Stimulated activated CD8-positive, alpha-beta memory T cell treated with anti-CD3 and anti-CD28 coated beads, Interleukin-4, amount 100 ng/mL, for 4 hours (primary cell): Measurements from ENCODE around the gene ALPG.
"Not testable (repeated sequence)": the region's sequence is repeated elsewhere in the genome, so short reads cannot be mapped to it uniquely, and the experiment has no call there.

Experiments
- DNase-seq, 2 donors: peaks; one replicate each; pipeline ENCODE4 v3.0.0-alpha.2; 2020; ENCODE audit warnings: low read depth in 2 of 2, low spot score in 1 of 2

Gene ALPG

DNA sequence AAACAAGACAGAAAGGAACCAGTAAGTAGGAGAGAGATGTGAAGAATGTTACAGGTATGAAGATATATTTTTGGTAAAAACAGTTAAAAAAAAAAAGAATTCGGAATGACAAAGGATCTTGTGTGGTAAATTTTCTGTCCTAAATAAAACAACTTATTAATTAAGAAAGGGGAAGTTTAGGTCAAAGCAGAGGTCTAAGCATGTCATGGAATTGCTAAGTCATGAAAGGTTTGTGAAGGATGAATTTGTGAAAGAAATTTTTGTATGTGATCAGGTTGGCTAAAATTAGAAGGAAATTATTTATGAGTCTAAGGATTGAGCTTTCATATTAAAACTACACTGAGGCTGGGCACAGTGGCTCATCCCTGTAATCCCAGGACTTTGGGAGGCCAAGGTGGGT, 11.1 kb upstream of the ALPG start:
- no peak for DNase-seq

DNA sequence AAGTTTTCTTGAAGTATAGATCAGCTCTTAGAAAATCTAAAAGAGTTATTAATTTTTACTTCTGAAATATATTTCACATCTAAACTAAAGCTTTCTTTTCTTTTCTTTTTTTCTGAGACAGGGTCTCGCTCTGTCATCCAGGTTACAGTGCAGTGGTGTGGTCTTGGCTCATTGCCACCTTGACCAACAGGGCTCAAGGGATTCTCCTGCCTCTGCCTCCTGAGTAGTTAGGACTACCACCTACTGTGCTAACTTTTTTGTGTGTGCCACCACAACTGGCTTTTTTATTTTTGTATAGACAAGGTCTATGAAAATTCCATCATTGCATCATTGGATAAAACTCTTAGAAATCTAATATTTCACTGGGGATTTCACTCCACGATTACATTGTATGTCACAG, 10.0 kb upstream of the ALPG start:
- DNase-seq, result no peak

GRCh38 chr2:232398293-232399034, 8.2 kb upstream of the ALPG start:
- no peak for DNase-seq

DNA sequence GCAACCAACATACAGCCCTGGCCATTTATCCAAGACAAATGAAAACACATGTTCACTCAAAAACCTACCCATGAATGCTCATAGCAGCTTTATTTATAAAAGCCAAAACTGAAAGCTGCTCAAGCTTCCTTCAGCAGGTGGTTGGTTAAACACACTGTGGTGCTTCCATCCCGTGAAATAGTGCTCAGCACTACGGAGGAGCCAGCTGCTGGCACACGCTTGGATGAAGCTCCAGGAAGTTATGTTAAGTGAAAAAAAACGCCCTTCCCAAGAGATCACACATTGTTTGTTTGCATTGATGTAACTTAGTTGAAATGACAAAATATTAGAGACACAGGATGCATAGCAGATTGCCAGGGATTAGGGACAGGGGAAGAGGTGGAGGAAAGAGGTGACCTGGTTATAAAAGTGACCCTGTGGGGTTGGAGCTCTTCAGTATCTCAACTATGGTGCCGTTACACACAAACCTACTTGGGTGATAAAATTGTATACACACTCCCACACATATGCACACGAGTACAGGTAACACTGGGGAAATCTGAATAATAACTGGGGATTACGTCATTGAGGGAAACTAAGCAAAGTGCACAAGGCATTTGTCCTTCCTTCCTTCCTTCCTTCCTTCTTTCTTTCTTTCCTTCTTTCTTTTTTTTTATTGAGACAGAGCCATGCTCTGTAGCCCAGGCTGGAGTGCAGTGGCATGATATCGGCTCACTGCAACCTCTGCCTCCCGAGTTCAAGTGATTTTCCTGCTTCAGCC, 6.2 kb upstream of the ALPG start:
- DNase-seq, result no peak

DNA sequence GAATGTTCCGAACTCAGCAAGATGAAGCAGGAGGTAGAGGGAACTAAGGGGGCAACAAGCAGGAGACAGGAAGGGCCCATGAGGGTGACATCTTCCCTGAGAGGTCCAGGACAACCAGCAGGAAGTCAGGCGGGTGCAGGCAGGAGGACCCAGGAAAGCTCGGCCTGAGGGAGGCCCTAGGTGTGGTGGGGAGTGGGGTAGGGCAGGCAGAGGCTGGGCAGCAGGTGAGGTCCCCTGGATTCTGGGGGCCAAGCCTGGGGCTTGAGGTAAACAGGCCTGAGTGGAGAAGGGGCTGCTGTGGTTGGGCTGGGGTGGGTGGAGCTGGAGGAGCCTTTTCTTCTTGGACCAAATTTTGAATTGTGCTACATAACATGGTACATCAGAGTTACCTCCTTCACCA, 4.1 kb upstream of the ALPG start:
- no peak for DNase-seq

DNA sequence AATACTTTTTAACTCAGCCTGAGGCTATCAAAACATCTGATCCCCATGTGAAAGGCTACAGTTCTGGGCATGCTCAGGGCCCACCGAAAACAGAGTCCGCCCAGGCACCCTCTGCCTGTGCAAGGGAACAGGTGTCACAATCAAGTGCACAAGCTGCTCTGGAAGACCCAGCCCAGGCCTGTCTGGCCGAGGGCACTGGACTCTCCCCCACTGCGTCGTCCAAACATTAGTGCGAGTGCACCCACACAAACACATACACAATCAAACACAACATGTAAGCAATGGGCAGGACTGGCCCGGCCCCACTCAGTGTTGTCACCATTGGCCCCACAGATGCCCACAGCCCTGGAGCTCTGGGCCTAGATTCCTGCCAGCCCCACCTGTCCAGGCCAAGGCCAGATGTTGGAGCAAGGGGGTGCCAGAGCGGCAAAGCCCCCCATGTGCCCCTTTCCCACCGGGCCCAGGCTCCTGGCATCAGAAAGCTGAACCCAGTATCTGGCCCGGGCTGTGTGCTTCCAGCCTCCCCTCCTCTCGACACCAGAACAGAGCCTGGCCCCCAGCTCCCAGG, 617 bp upstream of the ALPG start:
- DNase-seq, result no peak

GRCh38 chr2:232407428-232408150, 945 bp downstream of the ALPG start:
- DNase-seq, result not testable (repeated sequence)

DNA sequence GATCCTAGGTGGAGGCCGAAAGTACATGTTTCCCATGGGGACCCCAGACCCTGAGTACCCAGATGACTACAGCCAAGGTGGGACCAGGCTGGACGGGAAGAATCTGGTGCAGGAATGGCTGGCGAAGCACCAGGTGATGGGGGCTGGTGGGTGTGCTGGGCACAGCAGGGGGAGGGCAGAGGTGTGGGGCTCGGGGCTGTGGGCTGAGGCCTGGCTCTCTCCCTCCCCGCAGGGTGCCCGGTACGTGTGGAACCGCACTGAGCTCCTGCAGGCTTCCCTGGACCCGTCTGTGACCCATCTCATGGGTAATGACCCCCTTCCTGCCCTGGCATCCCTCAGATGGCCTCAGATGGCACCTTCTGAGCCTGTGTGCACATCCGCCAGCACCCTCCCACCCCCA, 1.6 kb downstream of the ALPG start:
- DNase-seq, result not testable (repeated sequence)

DNA sequence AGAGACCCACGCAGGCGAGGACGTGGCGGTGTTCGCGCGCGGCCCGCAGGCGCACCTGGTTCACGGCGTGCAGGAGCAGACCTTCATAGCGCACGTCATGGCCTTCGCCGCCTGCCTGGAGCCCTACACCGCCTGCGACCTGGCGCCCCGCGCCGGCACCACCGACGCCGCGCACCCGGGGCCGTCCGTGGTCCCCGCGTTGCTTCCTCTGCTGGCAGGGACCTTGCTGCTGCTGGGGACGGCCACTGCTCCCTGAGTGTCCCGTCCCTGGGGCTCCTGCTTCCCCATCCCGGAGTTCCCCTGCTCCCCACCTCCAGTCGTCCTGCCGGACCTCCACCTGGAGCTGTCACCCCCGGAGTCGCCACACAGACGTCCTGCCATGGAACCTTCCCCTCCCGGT, 3.0 kb downstream of the ALPG start:
- not testable (repeated sequence) for DNase-seq

GRCh38 chr2:232410238-232410900, 3.7 kb downstream of the ALPG start:
- no peak for DNase-seq

DNA sequence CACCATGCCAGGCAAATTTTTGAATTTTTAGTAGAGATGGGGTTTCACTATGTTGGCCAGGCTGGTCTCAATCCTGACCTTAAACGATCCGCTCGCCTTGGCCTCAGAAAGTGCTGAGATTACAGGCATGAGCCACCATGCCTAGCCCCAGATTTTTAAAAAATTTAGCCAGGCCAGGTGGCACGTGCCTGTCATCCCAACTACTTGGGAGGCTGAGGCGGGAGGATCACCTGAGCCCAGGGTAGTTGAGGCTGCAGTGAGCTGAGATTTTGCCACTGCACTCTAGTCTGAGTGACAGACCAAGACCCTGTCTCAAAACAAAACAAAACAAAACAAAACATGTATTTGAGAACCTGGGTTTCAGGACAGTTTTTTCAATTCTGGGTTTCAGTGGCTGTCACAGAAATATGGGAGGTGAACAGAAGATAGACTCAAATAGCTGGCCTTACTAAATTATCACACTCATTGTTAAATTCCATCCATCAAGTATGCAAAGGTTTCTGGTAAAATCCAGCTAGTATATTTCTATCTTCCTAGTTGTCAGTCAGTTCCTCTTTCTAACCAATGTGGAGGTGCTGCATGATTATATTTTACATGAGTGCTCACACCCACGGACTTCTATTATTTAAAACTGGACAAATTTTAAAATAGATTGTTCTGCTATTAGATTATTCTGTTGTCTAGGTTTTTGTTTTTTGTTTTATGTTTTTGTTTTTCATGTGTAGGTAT, 5.4 kb downstream of the ALPG start:
- no peak for DNase-seq

- no peak for DNase-seq
Observed at GRCh38 chr2:232412986-232413385, 6.3 kb downstream of the ALPG start.

DNA sequence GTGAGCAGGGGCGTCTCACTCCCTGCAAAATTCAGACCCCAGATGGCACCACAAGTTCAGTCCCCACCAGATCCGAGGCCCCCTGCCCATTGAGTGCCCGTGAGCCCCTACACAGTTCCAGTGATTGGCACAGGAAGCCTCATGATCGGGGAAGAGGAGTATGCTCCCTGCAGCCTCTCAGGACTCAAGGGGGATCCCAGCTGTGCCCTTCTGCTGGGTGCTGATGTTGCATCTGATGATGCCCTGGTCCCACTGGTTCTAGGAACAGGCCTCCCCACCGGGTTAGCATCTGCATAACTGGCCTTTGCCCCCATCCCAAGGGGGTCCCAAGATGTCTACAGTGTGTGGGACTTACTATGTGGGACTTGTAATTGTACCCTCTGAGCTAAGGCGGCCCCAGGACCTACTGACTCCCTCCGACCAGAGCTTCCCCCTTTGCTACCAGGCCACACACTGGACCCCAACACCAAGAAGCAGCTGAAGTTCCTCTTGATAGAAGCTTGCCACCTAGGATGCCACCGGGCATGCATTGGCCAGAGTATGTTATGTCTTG, 8.6 kb downstream of the ALPG start:
- no peak for DNase-seq

GRCh38 chr2:232415736-232416520, 9.3 kb downstream of the ALPG start:
- DNase-seq, result no peak

DNA sequence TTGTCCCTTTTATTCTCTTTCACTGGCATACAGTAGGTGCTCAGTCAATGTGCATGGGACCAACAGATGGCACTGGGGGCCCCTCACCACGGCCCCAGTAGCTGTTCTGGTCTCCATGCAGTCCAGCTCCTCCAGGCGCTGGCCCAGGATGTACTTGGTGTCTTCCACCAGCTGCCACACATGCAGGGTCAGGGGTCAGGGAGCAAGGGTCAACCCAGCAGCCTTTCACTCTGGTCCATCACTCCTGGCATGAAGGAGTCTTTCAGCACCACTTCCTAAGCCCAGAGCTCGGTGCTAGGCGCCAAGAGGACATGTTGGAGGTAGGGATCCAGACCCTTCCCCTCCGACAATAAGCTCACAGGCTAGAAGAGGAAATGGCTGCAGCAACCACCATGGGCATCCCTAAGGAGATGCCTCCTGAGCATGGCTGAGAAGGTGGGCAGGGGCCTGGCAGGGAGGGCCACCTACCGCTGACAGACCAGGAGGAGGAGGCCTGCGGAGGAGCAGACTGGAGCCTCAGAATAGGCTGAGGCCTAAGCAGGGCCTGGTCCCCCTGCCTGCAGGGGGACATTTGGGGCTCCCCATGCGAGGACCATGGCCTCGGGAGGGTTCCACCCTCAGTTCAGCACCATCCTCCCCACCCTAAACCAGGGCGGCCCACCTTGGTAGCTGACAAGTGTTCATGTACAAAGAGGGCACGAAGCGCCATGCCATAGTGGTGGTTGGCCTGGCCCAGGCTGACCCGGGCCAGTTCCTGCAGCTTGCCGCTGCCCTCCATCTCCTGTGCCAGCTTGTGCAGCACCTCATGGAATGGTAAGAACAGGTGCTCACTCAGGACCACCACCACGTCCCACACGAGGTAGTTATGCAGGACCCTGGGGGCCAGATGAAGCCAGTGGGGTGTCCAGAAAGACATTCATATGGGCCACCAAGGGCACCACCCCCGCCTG, 10.2 kb downstream of the ALPG start:
- DNase-seq, result no peak

- no peak for DNase-seq
Observed at GRCh38 chr2:232417489-232417888, 10.8 kb downstream of the ALPG start.

- no peak for DNase-seq
Observed at GRCh38 chr2:232418056-232418455, 11.4 kb downstream of the ALPG start.
